Measurements from ENCODE around the gene SLC47A1. TPM values are rescaled to one million over a fixed set of nuclear protein-coding genes. Genes with fewer than 3 reads are reported as not detected.

SLC47A1 gene
- total and polyA plus RNA-seq, 2 donors (not counting 1 experiment from before 2014, with no cell fraction given) = not detected

- Histone ChIP-seq H3K9ac (ENCODE audit: low read length) (no peak overlapping the region), H3K79me2 (ENCODE audit: control insufficient read depth, insufficient read depth, low read length) (no peaks in the 10 kb centered on the region), H3K4me2 (replicated peaks; ENCODE audit: low read depth, low read length, poor library complexity, severe bottlenecking) (no peak overlapping the region), H3K4me3 (ENCODE audit: control extremely low read depth in 1 of 5, extremely low read depth in 1 of 5, insufficient read depth in 1 of 5, low read depth in 2 of 5, low read length in 4 of 5) (no peak overlapping the region), H3K36me3 (replicated peaks in 1 of 2; ENCODE audit: control extremely low read depth in 1 of 2, control insufficient read depth in 1 of 2, extremely low read depth in 1 of 2, insufficient read depth in 2 of 2, low read length in 1 of 2) (no peaks in the 10 kb centered on the region), H3K27me3 (replicated peaks in 1 of 4; ENCODE audit: control extremely low read depth in 1 of 4, control insufficient read depth in 3 of 4, insufficient read depth in 4 of 4, low read length in 3 of 4) (no peaks in the 10 kb centered on the region), H3K27ac (ENCODE audit: low read length in 2 of 2) (no peak overlapping the region), H4K20me1 (ENCODE audit: control insufficient read depth, insufficient read depth, low read length, poor library complexity, severe bottlenecking) (no peaks in the 10 kb centered on the region), H3K9me3 (ENCODE audit: control extremely low read depth in 1 of 3, control insufficient read depth in 2 of 3, insufficient read depth in 1 of 3, low read length in 2 of 3) (peaks cover 0 to 4% (median 0%) of the 10 kb centered on the region in 3 donors), H2AFZ (ENCODE audit: insufficient read depth, low read depth, low read length, poor library complexity, severe bottlenecking) (no peak overlapping the region), H3K4me1 (ENCODE audit: control insufficient read depth in 2 of 2, insufficient read depth in 2 of 2, low read length in 2 of 2) (no peaks in the 10 kb centered on the region)
- intact Hi-C loops (cut with micrococcal nuclease) = no loop called here
- H3K27me3 Mint-ChIP-seq = peaks cover 26% of the 10 kb centered on the region
- ChIA-PET CTCF (interaction anchor here (1.1 kb wide), 1 partner anchor 204 kb away, joined by 3 read pairs; no protein-coding TSS in a partner anchor), POLR2A (no interaction called here)
- no peak overlapping the region for H3K4me3 Mint-ChIP-seq
- H3K4me1 Mint-ChIP-seq = no peaks in the 10 kb centered on the region
- no peak overlapping the region for H3K27ac Mint-ChIP-seq
- no peak for ATAC-seq (ENCODE audit: low read depth)
- no peak for DNase-seq
- no peak for TF ChIP-seq EZH2 (IDR thresholded peaks at IDR 0.05; ENCODE audit: borderline replicate concordance, insufficient read depth, low read depth, low read length, poor library complexity, severe bottlenecking)
- H3K9me3 Mint-ChIP-seq (ENCODE audit: insufficient read depth) = no peaks in the 10 kb centered on the region
Measured at GRCh38 chr17:19558946-19559345, 25.3 kb downstream of the SLC47A1 start.

DNA sequence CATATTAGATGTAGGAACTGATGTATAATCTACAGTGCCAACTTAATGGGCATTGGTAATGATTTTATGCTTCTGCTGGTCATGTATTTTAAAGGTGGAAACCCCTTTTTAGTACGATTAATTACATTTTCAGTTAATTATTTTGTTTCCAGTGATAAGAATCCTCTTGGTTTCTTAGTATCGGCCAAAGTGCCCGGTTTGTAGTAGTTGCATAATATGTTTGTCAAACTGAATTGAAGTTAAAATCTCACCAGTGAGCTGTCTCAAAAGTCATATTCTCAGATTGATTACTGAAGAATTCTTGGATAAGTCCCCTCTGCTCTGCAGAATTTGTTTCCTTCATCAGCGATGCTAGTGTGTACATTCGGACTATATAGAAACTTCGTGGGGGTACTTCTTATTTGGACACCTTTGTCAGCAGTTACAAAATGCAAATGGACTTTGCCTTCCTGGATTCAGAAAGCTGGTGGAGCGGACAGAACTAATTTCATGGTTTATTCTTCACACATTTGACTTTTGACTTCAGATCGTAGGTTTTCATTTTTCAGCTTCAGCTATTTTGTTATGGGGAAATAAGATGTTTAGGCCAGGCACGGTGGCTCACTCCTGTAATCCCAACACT, 28.2 kb downstream of the SLC47A1 start:
- H3K27ac ChIP-seq (ENCODE audit: low read length in 2 of 2) = no peak overlapping the region
- TF ChIP-seq CTCF (IDR thresholded peaks at IDR 0.05) = no peak
- TF ChIP-seq EZH2 (IDR thresholded peaks at IDR 0.05; ENCODE audit: borderline replicate concordance, insufficient read depth, low read depth, low read length, poor library complexity, severe bottlenecking) = no peak
- ChIA-PET POLR2A (no interaction called here), CTCF (no interaction called here)
- ATAC-seq (ENCODE audit: low read depth) (no peak), DNase-seq (no peak)
- no peaks in the 10 kb centered on the region for H3K79me2 ChIP-seq (ENCODE audit: control insufficient read depth, insufficient read depth, low read length)
- Mint-ChIP-seq H3K4me3 (no peak overlapping the region), H3K4me1 (no peaks in the 10 kb centered on the region), H3K27ac (no peak overlapping the region), H3K9me3 (ENCODE audit: insufficient read depth) (no peaks in the 10 kb centered on the region), H3K27me3 (peaks cover 17% of the 10 kb centered on the region)
- intact Hi-C loops (cut with micrococcal nuclease) = no loop called here
- no peak overlapping the region for H2AFZ ChIP-seq (ENCODE audit: insufficient read depth, low read depth, low read length, poor library complexity, severe bottlenecking)
- H4K20me1 ChIP-seq (ENCODE audit: control insufficient read depth, insufficient read depth, low read length, poor library complexity, severe bottlenecking) = no peaks in the 10 kb centered on the region
- no peak overlapping the region for H3K4me2 ChIP-seq (replicated peaks; ENCODE audit: low read depth, low read length, poor library complexity, severe bottlenecking)
- H3K4me3 ChIP-seq (ENCODE audit: control extremely low read depth in 1 of 5, extremely low read depth in 1 of 5, insufficient read depth in 1 of 5, low read depth in 2 of 5, low read length in 4 of 5) = no peak overlapping the region
- no peaks in the 10 kb centered on the region for H3K4me1 ChIP-seq (ENCODE audit: control insufficient read depth in 2 of 2, insufficient read depth in 2 of 2, low read length in 2 of 2)
- WGBS (ENCODE audit: insufficient coverage) = 94% methylated on average over 5 of the region's 9 CpGs
- no peaks in the 10 kb centered on the region for H3K36me3 ChIP-seq (replicated peaks in 1 of 2; ENCODE audit: control extremely low read depth in 1 of 2, control insufficient read depth in 1 of 2, extremely low read depth in 1 of 2, insufficient read depth in 2 of 2, low read length in 1 of 2)
- H3K9me3 ChIP-seq (ENCODE audit: control extremely low read depth in 1 of 3, control insufficient read depth in 2 of 3, insufficient read depth in 1 of 3, low read length in 2 of 3) = peaks cover 0 to 4% (median 0%) of the 10 kb centered on the region in 3 donors
- no peak overlapping the region for H3K9ac ChIP-seq (ENCODE audit: low read length)
- no peaks in the 10 kb centered on the region for H3K27me3 ChIP-seq (replicated peaks in 1 of 4; ENCODE audit: control extremely low read depth in 1 of 4, control insufficient read depth in 3 of 4, insufficient read depth in 4 of 4, low read length in 3 of 4)
